ENCODE data around the gene TAB2.

TAB2 gene

GRCh38 chr6:149317644-149318571 is at the start of gene TAB2:
TSS of gene TAB2 (plus strand) at chr6:149317712. CDS start at chr6:149369998, 52,286 bp downstream.
- H3K4me3 ChIP-seq (ENCODE audit: low read depth, low read length) = peak within 1 kb of the TSS; percentile 77
- no peak for DNase-seq (ENCODE audit: low read depth, low spot score)
- no peak for TF ChIP-seq CTCF (IDR thresholded peaks at IDR 0.05; ENCODE audit: insufficient read depth, low read length, missing control alignments)
- CTCF ChIA-PET = no interaction called here
- POLR2A ChIA-PET = interaction anchor here (0.7 to 1.4 kb wide), 2 partner anchors 32 to 285 kb away, joined by 3 read pairs; no protein-coding TSS in a partner anchor

- ChIA-PET CTCF (no interaction called here), POLR2A (interaction anchor here (0.5 kb wide), 1 partner anchor 180 kb away, joined by 3 read pairs; no protein-coding TSS in a partner anchor)
- no peak for TF ChIP-seq CTCF (IDR thresholded peaks at IDR 0.05; ENCODE audit: insufficient read depth, low read length, missing control alignments)
- no peak for DNase-seq (ENCODE audit: low read depth, low spot score)
- no peak overlapping the region for H3K4me3 ChIP-seq (ENCODE audit: low read depth, low read length)
Observed at GRCh38 chr6:149268146-149268545, 49.4 kb upstream of the TAB2 start.

GRCh38 chr6:149268768-149269167 is 48.7 kb upstream of the TAB2 start:
- no peak for DNase-seq (ENCODE audit: low read depth, low spot score)

GRCh38 chr6:149270616-149271015 is 46.9 kb upstream of the TAB2 start:
- TF ChIP-seq CTCF (IDR thresholded peaks at IDR 0.05; ENCODE audit: insufficient read depth, low read length, missing control alignments) = no peak
- ChIA-PET POLR2A (no interaction called here), CTCF (interaction anchor here (1.0 kb wide), 1 partner anchor 242 kb away, joined by 3 read pairs; no protein-coding TSS in a partner anchor)
- no peak overlapping the region for H3K4me3 ChIP-seq (ENCODE audit: low read depth, low read length)
- DNase-seq (ENCODE audit: low read depth, low spot score) = no peak

More at GRCh38 chr6:149268768-149269167, 48.7 kb upstream of the TAB2 start:
- no peak overlapping the region for H3K4me3 ChIP-seq (ENCODE audit: low read depth, low read length)
- POLR2A ChIA-PET = interaction anchor here (0.5 kb wide), 1 partner anchor 179 kb away, joined by 3 read pairs; no protein-coding TSS in a partner anchor
- CTCF ChIA-PET = no interaction called here
- TF ChIP-seq CTCF (IDR thresholded peaks at IDR 0.05; ENCODE audit: insufficient read depth, low read length, missing control alignments) = no peak

GRCh38 chr6:149271348-149272340 is 45.9 kb upstream of the TAB2 start:
- H3K4me3 ChIP-seq (ENCODE audit: low read depth, low read length) = no peak overlapping the region
- TF ChIP-seq CTCF (IDR thresholded peaks at IDR 0.05; ENCODE audit: insufficient read depth, low read length, missing control alignments) = no peak
- DNase-seq (ENCODE audit: low read depth, low spot score) = no peak
- ChIA-PET CTCF (interaction anchor here (0.7 kb wide), 1 partner anchor 9 kb away, joined by 3 read pairs; no protein-coding TSS in a partner anchor), POLR2A (no interaction called here)

Data from AG04449 (cell line).